ENCODE data around the gene KSR2. TPM values are rescaled to one million over a fixed set of nuclear protein-coding genes. Genes with fewer than 3 reads are reported as not detected.

The KSR2 gene
- total RNA-seq, 2 donors from 2014 or later = 0.07 TPM; not detected in 1

DNA sequence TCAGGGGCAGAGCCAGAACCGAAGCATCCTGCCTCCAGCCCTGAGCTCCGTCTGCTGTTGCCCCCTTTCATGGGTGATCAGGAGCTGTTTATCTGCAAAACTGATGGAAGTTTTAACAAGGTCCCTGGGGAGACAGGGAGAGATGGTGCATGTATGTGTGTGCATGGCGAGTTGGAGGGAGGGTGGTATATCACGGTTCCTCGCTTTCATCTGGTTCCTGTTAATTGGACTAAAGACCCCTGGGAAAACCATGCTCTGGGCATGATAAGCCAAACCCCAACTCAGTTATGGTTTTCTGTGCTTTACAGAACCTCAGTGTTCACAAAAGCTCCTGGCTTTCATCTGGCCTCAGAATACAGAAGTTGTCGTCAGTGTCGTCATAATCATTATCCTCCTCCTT is 133.6 kb downstream of the KSR2 start:
- ATAC-seq (ENCODE audit: insufficient number of reproducible peaks, low FRiP score, low read depth) (no peak), DNase-seq (ENCODE audit: low spot score) (no peak)
- no peaks in the 10 kb centered on the region for H3K9me3 ChIP-seq
- TF ChIP-seq, protein P1, sequence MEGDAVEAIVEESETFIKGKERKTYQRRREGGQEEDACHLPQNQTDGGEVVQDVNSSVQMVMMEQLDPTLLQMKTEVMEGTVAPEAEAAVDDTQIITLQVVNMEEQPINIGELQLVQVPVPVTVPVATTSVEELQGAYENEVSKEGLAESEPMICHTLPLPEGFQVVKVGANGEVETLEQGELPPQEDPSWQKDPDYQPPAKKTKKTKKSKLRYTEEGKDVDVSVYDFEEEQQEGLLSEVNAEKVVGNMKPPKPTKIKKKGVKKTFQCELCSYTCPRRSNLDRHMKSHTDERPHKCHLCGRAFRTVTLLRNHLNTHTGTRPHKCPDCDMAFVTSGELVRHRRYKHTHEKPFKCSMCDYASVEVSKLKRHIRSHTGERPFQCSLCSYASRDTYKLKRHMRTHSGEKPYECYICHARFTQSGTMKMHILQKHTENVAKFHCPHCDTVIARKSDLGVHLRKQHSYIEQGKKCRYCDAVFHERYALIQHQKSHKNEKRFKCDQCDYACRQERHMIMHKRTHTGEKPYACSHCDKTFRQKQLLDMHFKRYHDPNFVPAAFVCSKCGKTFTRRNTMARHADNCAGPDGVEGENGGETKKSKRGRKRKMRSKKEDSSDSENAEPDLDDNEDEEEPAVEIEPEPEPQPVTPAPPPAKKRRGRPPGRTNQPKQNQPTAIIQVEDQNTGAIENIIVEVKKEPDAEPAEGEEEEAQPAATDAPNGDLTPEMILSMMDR (IDR thresholded peaks at IDR 0.05) = no peak
- no peak overlapping the region for H3K27ac ChIP-seq
- H3K4me1 ChIP-seq (ENCODE audit: control insufficient read depth in 1 of 2, low read depth in 2 of 2) = no peaks in the 10 kb centered on the region
- no peak overlapping the region for H3K4me3 ChIP-seq
- H3K36me3 ChIP-seq = no peaks in the 10 kb centered on the region
- no peaks in the 10 kb centered on the region for H3K27me3 ChIP-seq (replicated peaks; ENCODE audit: insufficient read depth)

DNA sequence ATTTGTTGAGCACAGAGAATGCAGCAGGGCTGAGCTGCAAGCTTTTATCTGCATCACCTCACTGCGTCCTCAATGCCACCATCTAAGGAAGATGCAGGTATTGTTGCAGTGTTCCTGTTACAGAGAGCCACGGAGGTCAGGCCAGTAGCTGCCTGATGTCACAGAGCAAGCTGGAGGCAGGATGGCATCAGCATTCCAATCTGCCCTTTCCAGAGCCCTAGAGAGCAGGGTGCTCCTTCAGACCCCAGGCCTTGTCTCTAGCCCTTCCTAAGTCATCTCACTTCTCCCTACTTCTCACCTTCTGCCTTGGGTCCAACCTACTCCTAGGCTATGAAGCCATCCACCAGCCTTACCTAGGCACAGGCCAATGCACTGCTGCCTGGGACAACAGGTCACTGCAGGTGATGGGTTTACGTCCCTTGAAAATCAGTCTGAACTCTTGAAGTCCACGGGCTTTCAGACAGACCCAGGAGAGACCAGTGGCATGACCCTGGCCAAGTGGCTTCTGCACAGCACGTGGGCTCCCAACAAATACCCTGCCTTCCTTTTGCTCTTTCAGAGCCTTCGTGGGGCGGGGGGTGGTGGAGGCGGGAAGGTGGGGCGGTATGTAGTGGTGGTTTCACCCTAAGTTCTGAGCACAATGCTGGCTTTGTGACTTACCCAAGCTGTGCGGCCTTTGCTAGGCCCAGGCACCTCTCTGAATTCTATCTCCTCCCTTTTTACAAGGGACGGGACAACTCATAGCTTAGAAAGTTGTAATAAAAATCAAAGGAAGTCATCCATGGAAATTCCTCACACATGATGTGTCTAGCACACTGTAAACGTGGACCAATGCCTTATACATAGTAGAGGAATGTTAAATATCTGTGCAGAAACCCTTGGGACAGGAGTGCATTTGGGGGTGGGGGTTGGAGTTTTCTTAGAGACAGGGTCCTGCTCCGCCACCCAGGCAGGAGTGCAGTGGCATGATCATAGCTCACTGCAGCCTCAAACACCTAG is 136.0 kb downstream of the KSR2 start:
- DNase-seq (ENCODE audit: low spot score) (no peak), ATAC-seq (ENCODE audit: insufficient number of reproducible peaks, low FRiP score, low read depth) (no peak)
- H3K27ac ChIP-seq = no peak overlapping the region
- H3K9me3 ChIP-seq = peaks cover 10% of the 10 kb centered on the region
- H3K4me1 ChIP-seq (ENCODE audit: control insufficient read depth in 1 of 2, low read depth in 2 of 2) = no peaks in the 10 kb centered on the region
- H3K4me3 ChIP-seq = no peak overlapping the region
- H3K36me3 ChIP-seq = no peaks in the 10 kb centered on the region
- TF ChIP-seq, protein P1 (IDR thresholded peaks at IDR 0.05) = no peak
- no peaks in the 10 kb centered on the region for H3K27me3 ChIP-seq (replicated peaks; ENCODE audit: insufficient read depth)

DNA sequence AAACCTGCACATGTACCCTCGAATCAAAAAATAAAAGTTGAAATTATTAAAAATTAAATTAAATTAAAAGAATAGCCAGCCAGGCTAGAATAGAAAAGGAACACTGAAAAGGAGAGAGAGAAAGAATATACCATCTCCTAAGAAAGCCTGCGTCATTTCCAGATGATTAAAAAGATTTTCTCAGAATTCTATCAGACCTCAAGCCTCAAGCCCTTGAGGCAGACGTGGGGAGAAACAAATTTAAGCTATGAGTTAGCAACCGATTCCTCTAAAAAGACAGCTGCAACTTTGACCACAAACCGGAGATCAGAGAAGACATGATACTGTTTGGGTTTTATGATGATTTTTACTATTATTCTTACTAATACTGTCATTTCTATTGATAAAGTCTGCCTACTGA is 138.3 kb downstream of the KSR2 start:
- no peak overlapping the region for H3K4me3 ChIP-seq
- no peaks in the 10 kb centered on the region for H3K36me3 ChIP-seq
- TF ChIP-seq, protein P1 (IDR thresholded peaks at IDR 0.05) = no peak
- H3K4me1 ChIP-seq (ENCODE audit: control insufficient read depth in 1 of 2, low read depth in 2 of 2) = no peaks in the 10 kb centered on the region
- no peak for ATAC-seq (ENCODE audit: insufficient number of reproducible peaks, low FRiP score, low read depth)
- no peak overlapping the region for H3K27ac ChIP-seq
- DNase-seq (ENCODE audit: low spot score) = no peak
- peaks cover 10% of the 10 kb centered on the region for H3K9me3 ChIP-seq
- no peaks in the 10 kb centered on the region for H3K27me3 ChIP-seq (replicated peaks; ENCODE audit: insufficient read depth)

DNA sequence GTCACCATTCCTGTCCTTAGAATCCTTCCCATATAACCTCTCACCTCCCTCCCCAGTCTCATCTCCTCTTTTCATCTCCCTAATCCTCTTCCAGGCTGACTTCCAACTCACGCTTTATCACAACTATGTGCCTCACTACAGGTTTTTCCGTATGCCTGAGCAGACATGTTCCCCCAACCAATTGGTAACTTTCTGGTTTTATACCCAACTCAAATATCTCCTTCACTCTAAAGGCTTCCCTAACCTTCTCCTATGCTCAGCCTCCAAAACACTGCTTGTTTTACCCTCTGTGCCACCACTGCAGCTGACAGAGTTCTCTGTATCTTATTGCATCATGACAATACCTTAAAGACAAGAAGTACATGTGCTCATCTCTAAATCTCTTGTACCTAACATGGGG is 139.7 kb downstream of the KSR2 start:
- Histone ChIP-seq H3K36me3 (no peaks in the 10 kb centered on the region), H3K9me3 (peaks cover 10% of the 10 kb centered on the region), H3K4me1 (ENCODE audit: control insufficient read depth in 1 of 2, low read depth in 2 of 2) (no peaks in the 10 kb centered on the region), H3K27me3 (replicated peaks; ENCODE audit: insufficient read depth) (no peaks in the 10 kb centered on the region), H3K4me3 (no peak overlapping the region), H3K27ac (no peak overlapping the region)
- no peak for DNase-seq (ENCODE audit: low spot score)
- ATAC-seq (ENCODE audit: insufficient number of reproducible peaks, low FRiP score, low read depth) = no peak
- TF ChIP-seq, protein P1 (IDR thresholded peaks at IDR 0.05) = no peak

DNA sequence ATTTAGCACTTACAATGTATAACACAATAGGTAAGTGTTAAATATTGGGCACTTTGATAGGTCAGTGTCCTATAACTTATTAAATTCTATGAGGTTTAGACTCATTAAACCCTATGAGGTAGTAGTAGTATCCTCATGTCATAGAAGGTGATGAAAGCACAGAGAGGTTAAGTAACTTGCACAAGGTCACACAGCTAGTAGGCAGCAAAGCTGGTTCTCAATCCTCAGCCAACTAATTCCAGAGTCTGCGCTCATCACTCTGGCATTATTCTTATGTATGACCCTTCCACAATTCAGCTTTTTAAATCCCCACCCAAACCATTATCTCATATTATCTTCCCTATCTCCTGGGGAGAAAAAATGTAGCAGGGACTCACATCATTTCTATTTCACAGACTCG is 141.1 kb downstream of the KSR2 start:
- ATAC-seq (ENCODE audit: insufficient number of reproducible peaks, low FRiP score, low read depth) (no peak), DNase-seq (ENCODE audit: low spot score) (no peak)
- TF ChIP-seq, protein P1 (IDR thresholded peaks at IDR 0.05) = no peak
- Histone ChIP-seq H3K9me3 (peaks cover 10% of the 10 kb centered on the region), H3K4me3 (no peak overlapping the region), H3K27me3 (replicated peaks; ENCODE audit: insufficient read depth) (no peaks in the 10 kb centered on the region), H3K27ac (no peak overlapping the region), H3K36me3 (no peaks in the 10 kb centered on the region), H3K4me1 (ENCODE audit: control insufficient read depth in 1 of 2, low read depth in 2 of 2) (no peaks in the 10 kb centered on the region)
